ENCODE results near the gene LRP8. TPM values are rescaled to one million over a fixed set of nuclear protein-coding genes. Genes with fewer than 3 reads are reported as not detected.

LRP8 gene
- total and polyA plus RNA-seq, 8 donors = 0.58 to 26.8 (median 2.3) TPM

GRCh38 chr1:53375440-53375839, 47.6 kb upstream of the LRP8 start:
- Histone ChIP-seq H3K27me3 (peaks cover 0 to 39% (median 5%) of the 10 kb centered on the region in 3 donors), H3K9me3 (no peaks in the 10 kb centered on the region), H3K4me1 (no peaks in the 10 kb centered on the region), H3K27ac (no peak overlapping the region), H3K36me3 (no peaks in the 10 kb centered on the region), H3K4me3 (no peak overlapping the region)
- 66 to 71% (median 69%) methylated on average over 9 to 13 of the region's 13 CpGs for WGBS, 5 donors
- peak; percentile 19 to 62 for DNase-seq
- no peak for TF ChIP-seq CTCF (IDR thresholded peaks at IDR 0.05)
- TF ChIP-seq POLR2AphosphoS5 (IDR thresholded peaks at IDR 0.05) = no peak
- TF ChIP-seq POLR2A (IDR thresholded peaks at IDR 0.05) = no peak
- intact Hi-C loops (cut with DNase I; ENCODE audit: low total_unique reads) = no loop called here

GRCh38 chr1:53373246-53373645, 45.4 kb upstream of the LRP8 start:
- Histone ChIP-seq H3K9me3 (no peaks in the 10 kb centered on the region), H3K27me3 (peaks cover 0 to 45% (median 11%) of the 10 kb centered on the region in 3 donors), H3K4me3 (no peak overlapping the region), H3K27ac (no peak overlapping the region), H3K36me3 (no peaks in the 10 kb centered on the region), H3K4me1 (no peaks in the 10 kb centered on the region)
- 90 to 94% (median 92%) methylated on average over 11 of the region's 11 CpGs for WGBS, 5 donors
- TF ChIP-seq CTCF (IDR thresholded peaks at IDR 0.05) = no peak
- TF ChIP-seq POLR2A (IDR thresholded peaks at IDR 0.05) = no peak
- TF ChIP-seq POLR2AphosphoS5 (IDR thresholded peaks at IDR 0.05) = no peak
- TF ChIP-seq EP300 (IDR thresholded peaks at IDR 0.05) = no peak
- peak in 1 of 2 donors; percentile 5 for DNase-seq
- intact Hi-C loops (cut with DNase I; ENCODE audit: low total_unique reads) = no loop called here

GRCh38 chr1:53372501-53372951, 44.7 kb upstream of the LRP8 start:
- peak in 1 of 2 donors; percentile 15 for DNase-seq
- intact Hi-C loops (cut with DNase I; ENCODE audit: low total_unique reads) = no loop called here

GRCh38 chr1:53371851-53372250, 44.0 kb upstream of the LRP8 start:
- 76 to 95% (median 88%) methylated on average over 5 of the region's 5 CpGs for WGBS, 5 donors
- Histone ChIP-seq H3K27ac (no peak overlapping the region), H3K4me3 (no peak overlapping the region), H3K36me3 (no peaks in the 10 kb centered on the region), H3K27me3 (peaks cover 0 to 46% (median 11%) of the 10 kb centered on the region in 3 donors), H3K9me3 (no peaks in the 10 kb centered on the region), H3K4me1 (no peaks in the 10 kb centered on the region)
- intact Hi-C loops (cut with DNase I; ENCODE audit: low total_unique reads) = no loop called here
- DNase-seq = no peak
- TF ChIP-seq POLR2AphosphoS5 (IDR thresholded peaks at IDR 0.05) (no peak), CTCF (IDR thresholded peaks at IDR 0.05) (no peak), POLR2A (IDR thresholded peaks at IDR 0.05) (no peak), EP300 (IDR thresholded peaks at IDR 0.05) (no peak)

More at GRCh38 chr1:53372501-53372951, 44.7 kb upstream of the LRP8 start:
- Histone ChIP-seq H3K27ac (no peak overlapping the region), H3K36me3 (no peaks in the 10 kb centered on the region), H3K4me1 (no peaks in the 10 kb centered on the region), H3K9me3 (no peaks in the 10 kb centered on the region), H3K4me3 (no peak overlapping the region), H3K27me3 (peaks cover 0 to 46% (median 11%) of the 10 kb centered on the region in 3 donors)
- WGBS, 5 donors = 80 to 96% (median 92%) methylated on average over 4 to 6 of the region's 6 CpGs
- no peak for TF ChIP-seq POLR2A (IDR thresholded peaks at IDR 0.05)
- no peak for TF ChIP-seq EP300 (IDR thresholded peaks at IDR 0.05)
- no peak for TF ChIP-seq CTCF (IDR thresholded peaks at IDR 0.05)
- TF ChIP-seq POLR2AphosphoS5 (IDR thresholded peaks at IDR 0.05) = no peak

All from stomach (tissue), 9 donors.